HUES6 (cell line): ENCODE measurements around the gene ERO1B.

ENCODE experiments used
- H3K27ac ChIP-seq: 2 replicates; pipeline ENCODE4 v1.7.0; 2013; ENCODE audit warnings: low read depth, mild to moderate bottlenecking, low read length, inconsistent platforms
- H3K27me3 ChIP-seq: 2 replicates; pipeline ENCODE4 v1.6.1; 2013; ENCODE audit warnings: low read length; ENCODE audit not compliant: control insufficient read depth, insufficient read depth
- H3K36me3 ChIP-seq: 2 replicates; pipeline ENCODE4 v1.6.1; 2013; ENCODE audit warnings: low read length; ENCODE audit not compliant: control insufficient read depth, insufficient read depth
- H3K4me1 ChIP-seq: 2 replicates; pipeline ENCODE4 v1.6.1; 2013; ENCODE audit warnings: low read length; ENCODE audit not compliant: control insufficient read depth, insufficient read depth
- H3K4me3 ChIP-seq: 2 replicates; pipeline ENCODE4 v1.5.1; 2013; ENCODE audit warnings: low read depth, low read length
- H3K9ac ChIP-seq: one replicate; pipeline ENCODE4 v1.6.1; 2013; ENCODE audit warnings: mild to moderate bottlenecking, low read length
- H3K9me3 ChIP-seq: 2 replicates; pipeline ENCODE4 v1.6.1; 2013; ENCODE audit warnings: low read depth, low read length; ENCODE audit not compliant: control insufficient read depth, insufficient read depth

Gene ERO1B

GRCh38 chr1:236167154-236167553 is 114.6 kb downstream of the ERO1B start:
- Histone ChIP-seq H3K27ac (no peak overlapping the region), H3K4me1 (no peaks in the 10 kb centered on the region), H3K27me3 (no peaks in the 10 kb centered on the region), H3K9me3 (peaks cover 13% of the 10 kb centered on the region), H3K4me3 (no peak overlapping the region), H3K36me3 (no peaks in the 10 kb centered on the region), H3K9ac (no peak overlapping the region)

- no peak overlapping the region for H3K27ac ChIP-seq
- H3K36me3 ChIP-seq, result no peaks in the 10 kb centered on the region
- peaks cover 25% of the 10 kb centered on the region for H3K9me3 ChIP-seq
- H3K4me1 ChIP-seq, result no peaks in the 10 kb centered on the region
- no peak overlapping the region for H3K4me3 ChIP-seq
- H3K9ac ChIP-seq, result no peak overlapping the region
- H3K27me3 ChIP-seq, result no peaks in the 10 kb centered on the region
Measured at GRCh38 chr1:236166041-236166440, 115.7 kb downstream of the ERO1B start.
